ENCODE data around the gene NAA11. TPM values are rescaled to one million over a fixed set of nuclear protein-coding genes. Genes with fewer than 3 reads are reported as not detected.

The NAA11 gene
- polyA plus RNA-seq, 2 of the 4 experiments (the other 2 are of a cell fraction), result not detected

GRCh38 chr4:79367096-79367495 lies 41.2 kb upstream of the NAA11 start:
- no peak overlapping the region for H3K4me3 ChIP-seq
- no peaks in the 10 kb centered on the region for H3K9me3 ChIP-seq
- H3K27ac ChIP-seq, result no peak overlapping the region
- H3K4me1 ChIP-seq, result no peaks in the 10 kb centered on the region
- ChIA-PET CTCF (no interaction called here), POLR2A (no interaction called here)
- no peak for TF ChIP-seq CBX8 (IDR thresholded peaks at IDR 0.05)
- TF ChIP-seq CBX2 (IDR thresholded peaks at IDR 0.05; ENCODE audit: borderline replicate concordance, low read depth), result no peak
- DNase-seq (ENCODE audit: low read depth in 1 of 2, low spot score in 1 of 2), result no peak
- WGBS (ENCODE audit: missing lambda C conversion rate), result 3% methylated on average over 2 of the region's 2 CpGs
- H3K4me2 ChIP-seq, result no peak overlapping the region
- no peak for ATAC-seq
- no peak for FAIRE-seq

GRCh38 chr4:79366422-79366821 lies 40.6 kb upstream of the NAA11 start:
- no peaks in the 10 kb centered on the region for H3K4me1 ChIP-seq
- CTCF ChIA-PET, result no interaction called here
- FAIRE-seq (no peak), ATAC-seq (no peak), DNase-seq (ENCODE audit: low read depth in 1 of 2, low spot score in 1 of 2) (no peak)
- no peak overlapping the region for H3K4me2 ChIP-seq
- TF ChIP-seq FOXS1 (CRISPR knock-in tag; IDR thresholded peaks at IDR 0.05) (no peak), CHD2 (IDR thresholded peaks at IDR 0.05; ENCODE audit: low read length, partially characterized antibody) (no peak), MAFK (IDR thresholded peaks at IDR 0.05; ENCODE audit: partially characterized antibody) (peak; percentile 17), HES2 (IDR thresholded peaks at IDR 0.05) (no peak)
- H3K27ac ChIP-seq, result no peak overlapping the region
- no peak overlapping the region for H3K4me3 ChIP-seq
- POLR2A ChIA-PET, result no interaction called here
- no peaks in the 10 kb centered on the region for H3K9me3 ChIP-seq

- no peak for TF ChIP-seq FOSL2 (IDR thresholded peaks at IDR 0.05)
- no peak for TF ChIP-seq FOSL2 (CRISPR knock-in tag; IDR thresholded peaks at IDR 0.05)
- FAIRE-seq, result no peak
- no peak overlapping the region for H3K27ac ChIP-seq
- no peaks in the 10 kb centered on the region for H3K4me1 ChIP-seq
- ChIA-PET POLR2A (no interaction called here), CTCF (no interaction called here)
- DNase-seq (ENCODE audit: low read depth in 1 of 2, low spot score in 1 of 2), result no peak
- no peak for ATAC-seq
- WGBS (ENCODE audit: missing lambda C conversion rate), result 11% methylated on average over 6 of the region's 6 CpGs
- no peak overlapping the region for H3K4me2 ChIP-seq
- H3K4me3 ChIP-seq, result no peak overlapping the region
- H3K9me3 ChIP-seq, result no peaks in the 10 kb centered on the region
Measured at GRCh38 chr4:79364061-79364460, 38.2 kb upstream of the NAA11 start.

GRCh38 chr4:79362626-79363025 lies 36.8 kb upstream of the NAA11 start:
- no peak for ATAC-seq
- no peak for DNase-seq (ENCODE audit: low read depth in 1 of 2, low spot score in 1 of 2)
- no peak overlapping the region for H3K27ac ChIP-seq
- no peak for FAIRE-seq
- WGBS (ENCODE audit: missing lambda C conversion rate), result 10% methylated on average over 4 of the region's 4 CpGs
- H3K9me3 ChIP-seq, result no peaks in the 10 kb centered on the region
- CTCF ChIA-PET, result interaction anchor here (0.9 kb wide), 1 partner anchor 202 kb away, joined by 3 read pairs; no protein-coding TSS in a partner anchor
- H3K4me3 ChIP-seq, result no peak overlapping the region
- H3K4me1 ChIP-seq, result no peaks in the 10 kb centered on the region
- POLR2A ChIA-PET, result no interaction called here
- no peak overlapping the region for H3K4me2 ChIP-seq
- no peak for TF ChIP-seq GATA3 (IDR thresholded peaks at IDR 0.05; ENCODE audit: borderline replicate concordance)
- no peak for TF ChIP-seq RNF2 (IDR thresholded peaks at IDR 0.05; ENCODE audit: borderline replicate concordance, low read depth)
- no peak for TF ChIP-seq E2F6 (IDR thresholded peaks at IDR 0.05; ENCODE audit: borderline replicate concordance, low read depth)
- no peak for TF ChIP-seq FOSL2 (IDR thresholded peaks at IDR 0.05)
- no peak for TF ChIP-seq FOSL2 (CRISPR knock-in tag; IDR thresholded peaks at IDR 0.05)
- TF ChIP-seq CTCF (IDR thresholded peaks at IDR 0.05), result no peak
- TF ChIP-seq EHF (CRISPR knock-in tag; IDR thresholded peaks at IDR 0.05), result no peak
- TF ChIP-seq HMGXB4 (CRISPR knock-in tag; IDR thresholded peaks at IDR 0.05; ENCODE audit: borderline replicate concordance), result no peak
- no peak for TF ChIP-seq HOXA7 (CRISPR knock-in tag; IDR thresholded peaks at IDR 0.05)
- no peak for TF ChIP-seq EP300 (IDR thresholded peaks at IDR 0.05)
- TF ChIP-seq RFX5 (IDR thresholded peaks at IDR 0.05), result no peak
- TF ChIP-seq NFE2L2 (conservative IDR thresholded peaks at IDR 0.05; ENCODE audit: low read length), result no peak
- no peak for TF ChIP-seq KDM5A (IDR thresholded peaks at IDR 0.05)
- no peak for TF ChIP-seq REST (IDR thresholded peaks at IDR 0.05)
- TF ChIP-seq PBX3 (IDR thresholded peaks at IDR 0.05), result no peak
- TF ChIP-seq ATOH8 (CRISPR knock-in tag; IDR thresholded peaks at IDR 0.05; ENCODE audit: low read depth), result no peak
